C1 segment of cervical spinal cord (tissue), 14 donors: Measurements from ENCODE around the gene CACNA1D.

Experiments used
- DNase-seq, 14 donors: peaks; one replicate each; lab custom pipeline; 2025; lab: John Stamatoyannopoulos, UW

Gene CACNA1D

GRCh38 chr3:53525765-53526703 is 31.6 kb downstream of the CACNA1D start:
- no peak for DNase-seq

- no peak for DNase-seq
These were observed 32.3 kb downstream of the CACNA1D start for GRCh38 chr3:53526704-53527055.

- DNase-seq, result no peak
These were observed 35.8 kb downstream of the CACNA1D start for GRCh38 chr3:53530205-53530604.

GRCh38 chr3:53531749-53532148 is 37.3 kb downstream of the CACNA1D start:
- DNase-seq, result no peak

- DNase-seq, result no peak
These were observed 39.1 kb downstream of the CACNA1D start for GRCh38 chr3:53533472-53533871.

GRCh38 chr3:53534216-53534615 is 39.8 kb downstream of the CACNA1D start:
- no peak for DNase-seq

- DNase-seq, result no peak
These were observed 40.4 kb downstream of the CACNA1D start for GRCh38 chr3:53534676-53535400.

GRCh38 chr3:53536282-53536681 is 41.9 kb downstream of the CACNA1D start:
- no peak for DNase-seq

- DNase-seq, result no peak
These were observed 49.9 kb downstream of the CACNA1D start for GRCh38 chr3:53544357-53544756.

GRCh38 chr3:53545310-53545995 is 51.0 kb downstream of the CACNA1D start:
- DNase-seq, result no peak

- DNase-seq, result peak in 2 of 14 donors; percentile 12 to 25
These were observed 51.6 kb downstream of the CACNA1D start for GRCh38 chr3:53545996-53546359.

- DNase-seq, result no peak
These were observed 52.9 kb downstream of the CACNA1D start for GRCh38 chr3:53547327-53547726.

- no peak for DNase-seq
These were observed 55.7 kb downstream of the CACNA1D start for GRCh38 chr3:53550005-53550620.

- DNase-seq, result no peak
These were observed 56.9 kb downstream of the CACNA1D start for GRCh38 chr3:53551324-53551723.

GRCh38 chr3:53552730-53553129 is 58.3 kb downstream of the CACNA1D start:
- DNase-seq, result no peak

- no peak for DNase-seq
These were observed 58.8 kb downstream of the CACNA1D start for GRCh38 chr3:53553200-53553599.

GRCh38 chr3:53554559-53555067 is 60.2 kb downstream of the CACNA1D start:
- DNase-seq, result no peak

GRCh38 chr3:53555068-53555588 is 60.7 kb downstream of the CACNA1D start:
- DNase-seq, result no peak

- no peak for DNase-seq
These were observed 72.2 kb downstream of the CACNA1D start for GRCh38 chr3:53566461-53567145.

- DNase-seq, result no peak
These were observed 75.7 kb downstream of the CACNA1D start for GRCh38 chr3:53570081-53570480.

GRCh38 chr3:53570709-53571108 is 76.3 kb downstream of the CACNA1D start:
- DNase-seq, result no peak
